HG03378 (cell line): ENCODE measurements around the gene DOK7.
"Not testable (repeated sequence)": the region's sequence is repeated elsewhere in the genome, so short reads cannot be mapped to it uniquely, and the experiment has no call there.

Experiments used
- ATAC-seq: cut with Tn5 transposase; IDR thresholded peaks from one replicate; pipeline ENCODE4 v1.9.1; 2021; ENCODE audit warnings: mild to moderate bottlenecking, moderate library complexity; ENCODE audit not compliant: unreplicated experiment

The DOK7 gene

GRCh38 chr4:3459156-3459555 is 4.0 kb upstream of the DOK7 start:
- not testable (repeated sequence) for ATAC-seq

GRCh38 chr4:3460926-3461325 is 2.2 kb upstream of the DOK7 start:
- ATAC-seq, result no peak

GRCh38 chr4:3461515-3462291 is 1.4 kb upstream of the DOK7 start:
- ATAC-seq, result no peak

- ATAC-seq, result no peak
Measured at GRCh38 chr4:3462321-3462789, 751 bp upstream of the DOK7 start.

GRCh38 chr4:3463556-3464348 is 646 bp downstream of the DOK7 start:
- ATAC-seq, result no peak

GRCh38 chr4:3464349-3464905 is 1.3 kb downstream of the DOK7 start:
- ATAC-seq, result no peak

- no peak for ATAC-seq
Measured at GRCh38 chr4:3464911-3465697, 2.0 kb downstream of the DOK7 start.

GRCh38 chr4:3465698-3466671 is 2.9 kb downstream of the DOK7 start:
- no peak for ATAC-seq

GRCh38 chr4:3466691-3467600 is 3.8 kb downstream of the DOK7 start:
- no peak for ATAC-seq

GRCh38 chr4:3467601-3468031 is 4.5 kb downstream of the DOK7 start:
- ATAC-seq, result no peak

- no peak for ATAC-seq
Measured at GRCh38 chr4:3468154-3468553, 5.0 kb downstream of the DOK7 start.

- no peak for ATAC-seq
Measured at GRCh38 chr4:3468804-3469203, 5.7 kb downstream of the DOK7 start.

- ATAC-seq, result no peak
Measured at GRCh38 chr4:3469386-3470243, 6.5 kb downstream of the DOK7 start.

GRCh38 chr4:3470244-3471097 is 7.4 kb downstream of the DOK7 start:
- ATAC-seq, result no peak

GRCh38 chr4:3471098-3471760 is 8.1 kb downstream of the DOK7 start:
- ATAC-seq, result no peak

GRCh38 chr4:3471886-3472285 is 8.8 kb downstream of the DOK7 start:
- ATAC-seq, result no peak
